ENCODE measurements around the gene CSMD2. TPM values are rescaled to one million over a fixed set of nuclear protein-coding genes. Genes with fewer than 3 reads are reported as not detected.
"Not testable (repeated sequence)": the region's sequence is repeated elsewhere in the genome, so short reads cannot be mapped to it uniquely, and the experiment has no call there.

CSMD2 gene
- total RNA-seq, 2 experiments from 2014 or later: not detected

- no peak overlapping the region for H3K4me3 Mint-ChIP-seq
- intact Hi-C loops (cut with DNase I, micrococcal nuclease): no loop called here
- POLR2A ChIA-PET: no interaction called here
- H3K27me3 Mint-ChIP-seq: peaks cover 16% of the 10 kb centered on the region
- no peak for ATAC-seq
- CTCF ChIA-PET: no interaction called here
- no peaks in the 10 kb centered on the region for H3K36me3 Mint-ChIP-seq (ENCODE audit: low read depth)
- H3K27ac Mint-ChIP-seq: no peak overlapping the region
- no peaks in the 10 kb centered on the region for H3K4me1 Mint-ChIP-seq
- no peak for DNase-seq
- H3K9me3 Mint-ChIP-seq (ENCODE audit: low read depth): no peaks in the 10 kb centered on the region
Observed at GRCh38 chr1:34089731-34090130, 75.3 kb downstream of the CSMD2 start.

- H3K27me3 Mint-ChIP-seq: peaks cover 19% of the 10 kb centered on the region
- H3K36me3 Mint-ChIP-seq (ENCODE audit: low read depth): no peaks in the 10 kb centered on the region
- intact Hi-C loops (cut with DNase I, micrococcal nuclease): no loop called here
- CTCF ChIA-PET: no interaction called here
- DNase-seq: no peak
- peaks cover 3% of the 10 kb centered on the region for H3K9me3 Mint-ChIP-seq (ENCODE audit: low read depth)
- no peak overlapping the region for H3K27ac Mint-ChIP-seq
- POLR2A ChIA-PET: no interaction called here
- no peak for ATAC-seq
- H3K4me3 Mint-ChIP-seq: no peak overlapping the region
- H3K4me1 Mint-ChIP-seq: no peaks in the 10 kb centered on the region
Observed at GRCh38 chr1:34087986-34088385, 77.0 kb downstream of the CSMD2 start.

GRCh38 chr1:34086561-34086960 is 78.5 kb downstream of the CSMD2 start:
- Mint-ChIP-seq H3K36me3 (ENCODE audit: low read depth) (no peaks in the 10 kb centered on the region), H3K9me3 (ENCODE audit: low read depth) (peaks cover 3% of the 10 kb centered on the region), H3K27ac (no peak overlapping the region), H3K4me3 (no peak overlapping the region), H3K27me3 (peaks cover 19% of the 10 kb centered on the region), H3K4me1 (no peaks in the 10 kb centered on the region)
- ATAC-seq (no peak), DNase-seq (no peak)
- intact Hi-C loops (cut with DNase I, micrococcal nuclease): no loop called here
- POLR2A ChIA-PET: no interaction called here
- CTCF ChIA-PET: no interaction called here

- H3K27ac Mint-ChIP-seq: no peak overlapping the region
- DNase-seq (no peak), ATAC-seq (no peak)
- ChIA-PET CTCF (interaction anchor here (0.6 kb wide), 1 partner anchor 471 kb away, joined by 3 read pairs; no protein-coding TSS in a partner anchor), POLR2A (no interaction called here)
- H3K36me3 Mint-ChIP-seq (ENCODE audit: low read depth): no peaks in the 10 kb centered on the region
- intact Hi-C loops (cut with DNase I, micrococcal nuclease): no loop called here
- no peaks in the 10 kb centered on the region for H3K4me1 Mint-ChIP-seq
- no peak overlapping the region for H3K4me3 Mint-ChIP-seq
- H3K27me3 Mint-ChIP-seq: peaks cover 3% of the 10 kb centered on the region
- peaks cover 14% of the 10 kb centered on the region for H3K9me3 Mint-ChIP-seq (ENCODE audit: low read depth)
Observed at GRCh38 chr1:34083974-34084373, 81.1 kb downstream of the CSMD2 start.

- not testable (repeated sequence) for H3K27ac Mint-ChIP-seq, ATAC-seq
- H3K9me3 Mint-ChIP-seq (ENCODE audit: low read depth): peaks cover 17% of the 10 kb centered on the region
Observed at GRCh38 chr1:34082085-34082670, 82.9 kb downstream of the CSMD2 start.

GRCh38 chr1:34078383-34078782 is 86.6 kb downstream of the CSMD2 start:
- no peaks in the 10 kb centered on the region for H3K4me1 Mint-ChIP-seq
- H3K27me3 Mint-ChIP-seq: peaks cover 5% of the 10 kb centered on the region
- H3K4me3 Mint-ChIP-seq: no peak overlapping the region
- DNase-seq (no peak), ATAC-seq (no peak)
- ChIA-PET POLR2A (no interaction called here), CTCF (no interaction called here)
- peaks cover 16% of the 10 kb centered on the region for H3K9me3 Mint-ChIP-seq (ENCODE audit: low read depth)
- H3K36me3 Mint-ChIP-seq (ENCODE audit: low read depth): no peaks in the 10 kb centered on the region
- no peak overlapping the region for H3K27ac Mint-ChIP-seq
- intact Hi-C loops (cut with DNase I, micrococcal nuclease): no loop called here

More at GRCh38 chr1:34082085-34082670, 82.9 kb downstream of the CSMD2 start:
- DNase-seq; H3K36me3 Mint-ChIP-seq (ENCODE audit: low read depth); intact Hi-C loops (cut with DNase I, micrococcal nuclease); H3K4me1 Mint-ChIP-seq; H3K27me3 Mint-ChIP-seq; H3K4me3 Mint-ChIP-seq; POLR2A ChIA-PET: not testable (repeated sequence)
- CTCF ChIA-PET: interaction anchor here (0.6 kb wide), 1 partner anchor 57 kb away, joined by 3 read pairs; no protein-coding TSS in a partner anchor

GRCh38 chr1:34075576-34075975 is 89.5 kb downstream of the CSMD2 start:
- ATAC-seq: no peak
- Mint-ChIP-seq H3K27me3 (peaks cover 9% of the 10 kb centered on the region), H3K36me3 (ENCODE audit: low read depth) (no peaks in the 10 kb centered on the region), H3K4me3 (no peak overlapping the region), H3K27ac (no peak overlapping the region), H3K4me1 (no peaks in the 10 kb centered on the region), H3K9me3 (ENCODE audit: low read depth) (peaks cover 10% of the 10 kb centered on the region)
- intact Hi-C loops (cut with DNase I, micrococcal nuclease): no loop called here
- CTCF ChIA-PET: interaction anchor here (0.7 kb wide), 1 partner anchor 667 kb away, joined by 3 read pairs; no protein-coding TSS in a partner anchor
- POLR2A ChIA-PET: no interaction called here
- DNase-seq: no peak

- Mint-ChIP-seq H3K36me3 (ENCODE audit: low read depth) (no peaks in the 10 kb centered on the region), H3K4me3 (no peak overlapping the region), H3K4me1 (no peaks in the 10 kb centered on the region), H3K27ac (no peak overlapping the region), H3K9me3 (ENCODE audit: low read depth) (peaks cover 2% of the 10 kb centered on the region), H3K27me3 (peaks cover 16% of the 10 kb centered on the region)
- ChIA-PET CTCF (no interaction called here), POLR2A (no interaction called here)
- no peak for DNase-seq
- ATAC-seq: no peak
- intact Hi-C loops (cut with DNase I, micrococcal nuclease): no loop called here
Observed at GRCh38 chr1:34073028-34073695, 91.9 kb downstream of the CSMD2 start.

GRCh38 chr1:34070201-34070836 is 94.7 kb downstream of the CSMD2 start:
- CTCF ChIA-PET: no interaction called here
- ATAC-seq: no peak

GRCh38 chr1:34066981-34067603 is 97.9 kb downstream of the CSMD2 start:
- DNase-seq: no peak
- H3K9me3 Mint-ChIP-seq (ENCODE audit: low read depth): no peaks in the 10 kb centered on the region
- ChIA-PET CTCF (no interaction called here), POLR2A (no interaction called here)
- H3K36me3 Mint-ChIP-seq (ENCODE audit: low read depth): no peaks in the 10 kb centered on the region
- no peak overlapping the region for H3K27ac Mint-ChIP-seq
- H3K4me1 Mint-ChIP-seq: no peaks in the 10 kb centered on the region
- H3K4me3 Mint-ChIP-seq: no peak overlapping the region
- no peak for ATAC-seq
- intact Hi-C loops (cut with DNase I, micrococcal nuclease): no loop called here
- peaks cover 13% of the 10 kb centered on the region for H3K27me3 Mint-ChIP-seq

More at GRCh38 chr1:34070201-34070836, 94.7 kb downstream of the CSMD2 start:
- no peak overlapping the region for H3K27ac Mint-ChIP-seq
- POLR2A ChIA-PET: no interaction called here
- H3K4me1 Mint-ChIP-seq: no peaks in the 10 kb centered on the region
- no peak for DNase-seq
- no peaks in the 10 kb centered on the region for H3K9me3 Mint-ChIP-seq (ENCODE audit: low read depth)
- H3K36me3 Mint-ChIP-seq (ENCODE audit: low read depth): no peaks in the 10 kb centered on the region
- intact Hi-C loops (cut with DNase I, micrococcal nuclease): no loop called here
- no peak overlapping the region for H3K4me3 Mint-ChIP-seq
- H3K27me3 Mint-ChIP-seq: peaks cover 18% of the 10 kb centered on the region

GRCh38 chr1:34066166-34066565 is 98.9 kb downstream of the CSMD2 start:
- POLR2A ChIA-PET: no interaction called here
- Mint-ChIP-seq H3K36me3 (ENCODE audit: low read depth) (no peaks in the 10 kb centered on the region), H3K27ac (no peak overlapping the region), H3K27me3 (peaks cover 14% of the 10 kb centered on the region), H3K4me3 (no peak overlapping the region), H3K9me3 (ENCODE audit: low read depth) (no peaks in the 10 kb centered on the region), H3K4me1 (no peaks in the 10 kb centered on the region)
- ATAC-seq (no peak), DNase-seq (no peak)
- CTCF ChIA-PET: no interaction called here
- intact Hi-C loops (cut with DNase I, micrococcal nuclease): no loop called here

- Mint-ChIP-seq H3K9me3 (ENCODE audit: low read depth) (no peaks in the 10 kb centered on the region), H3K27me3 (peaks cover 15% of the 10 kb centered on the region), H3K4me1 (no peaks in the 10 kb centered on the region), H3K4me3 (no peak overlapping the region), H3K27ac (no peak overlapping the region), H3K36me3 (ENCODE audit: low read depth) (no peaks in the 10 kb centered on the region)
- ChIA-PET CTCF (no interaction called here), POLR2A (no interaction called here)
- DNase-seq (no peak), ATAC-seq (no peak)
- intact Hi-C loops (cut with DNase I, micrococcal nuclease): no loop called here
Observed at GRCh38 chr1:34065498-34065897, 99.5 kb downstream of the CSMD2 start.

Data from activated CD4-positive, alpha-beta T cell treated with anti-CD3 and anti-CD28 coated beads for 36 hours (primary cell).